Ascending aorta (tissue), 2 donors: ENCODE data around the gene NANOGP8. TPM values are rescaled to one million over a fixed set of nuclear protein-coding genes. Genes with fewer than 3 reads are reported as not detected.

ENCODE experiments used
- DNase-seq, 2 donors: peaks; one replicate each; pipeline ENCODE4 v3.0.0-alpha.2; 2019; ENCODE audit warnings: low spot score in 2 of 2
- H3K27ac ChIP-seq, 2 donors: fragments of 200-600 bp; sonication (generic); one replicate each; pipeline ENCODE4 v1.5.1; 2016 to 2017; ENCODE audit warnings: mild to moderate bottlenecking in 1 of 2
- H3K27me3 ChIP-seq: fragments of 200-600 bp; sonication (generic); one replicate; pipeline ENCODE4 v1.5.1; 2017
- H3K36me3 ChIP-seq, 2 donors: fragments of 200-600 bp; sonication (generic); one replicate each; pipeline ENCODE4 v1.5.1; 2016
- H3K4me1 ChIP-seq, 2 donors: fragments of 200-600 bp; sonication (generic); one replicate each; pipeline ENCODE4 v1.5.1; 2016 to 2017; ENCODE audit warnings: mild to moderate bottlenecking in 1 of 2
- H3K4me3 ChIP-seq, 2 donors: fragments of 200-600 bp; sonication (generic); one replicate each; pipeline ENCODE4 v1.5.1; 2016 to 2017; ENCODE audit warnings: mild to moderate bottlenecking in 1 of 2
- H3K9me3 ChIP-seq, 2 donors: fragments of 200-600 bp; sonication (generic); one replicate each; pipeline ENCODE4 v1.5.1; 2016
- intact Hi-C: fragments of 100-400 bp; cut with DNase I; formaldehyde crosslinking; loops from one replicate; pipeline ENCODE4 v1.15.1; 2023
- total RNA-seq: library from RNA; depleted of rRNA; stranded (reverse); fragments of >200 nt; gene quantifications from one replicate; pipeline ENCODE4 v1.1.0, GENCODE V29; 2016
- TF ChIP-seq, protein P1 (sequence below), 3 experiments: fragments of 200-600 bp in 2 of 3; fragments of 450-650 bp in 1 of 3; sonication (generic) in 2 of 3; IDR thresholded peaks; one replicate each; pipeline ENCODE4 v1.5.1; 2016 to 2019; ENCODE audit warnings: antibody characterized with exemption in 3 of 3, mild to moderate bottlenecking in 1 of 3, moderate library complexity in 1 of 3

The NANOGP8 gene
- total RNA-seq, 1 donor from 2014 or later = not detected

DNA sequence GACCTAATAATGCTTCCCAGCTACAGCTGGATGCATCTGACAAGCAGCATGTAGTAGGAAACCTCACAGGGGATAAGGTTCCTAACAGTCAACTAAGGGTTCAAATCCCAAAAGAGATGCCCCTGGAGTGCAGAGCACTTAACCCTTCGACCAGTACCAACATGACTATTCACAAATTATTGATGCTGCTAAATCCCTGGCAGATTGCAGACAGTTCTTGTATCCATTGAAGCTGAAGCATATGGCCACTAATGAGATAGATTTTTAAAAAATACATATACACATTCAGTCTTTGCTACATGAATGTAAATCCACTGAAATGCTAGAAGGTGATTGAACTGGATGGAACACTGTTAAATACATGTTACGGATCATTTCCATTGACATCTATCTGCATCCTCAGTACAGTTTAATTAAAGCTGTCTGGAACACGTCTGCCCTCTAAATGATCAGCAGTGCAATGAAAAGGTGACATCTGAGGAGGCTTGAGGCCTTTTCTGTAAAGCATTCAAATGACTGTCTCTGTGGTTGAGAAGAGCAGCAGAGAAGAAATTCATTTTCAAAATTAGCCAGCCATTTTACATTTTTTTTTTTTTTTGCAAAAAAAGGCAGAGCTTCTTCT, 19.5 kb upstream of the NANOGP8 start:
- Histone ChIP-seq H3K9me3 (no peaks in the 10 kb centered on the region), H3K4me3 (no peak overlapping the region), H3K4me1 (no peaks in the 10 kb centered on the region), H3K27ac (no peak overlapping the region), H3K27me3 (no peaks in the 10 kb centered on the region), H3K36me3 (no peaks in the 10 kb centered on the region)
- DNase-seq = no peak
- TF ChIP-seq, protein P1, sequence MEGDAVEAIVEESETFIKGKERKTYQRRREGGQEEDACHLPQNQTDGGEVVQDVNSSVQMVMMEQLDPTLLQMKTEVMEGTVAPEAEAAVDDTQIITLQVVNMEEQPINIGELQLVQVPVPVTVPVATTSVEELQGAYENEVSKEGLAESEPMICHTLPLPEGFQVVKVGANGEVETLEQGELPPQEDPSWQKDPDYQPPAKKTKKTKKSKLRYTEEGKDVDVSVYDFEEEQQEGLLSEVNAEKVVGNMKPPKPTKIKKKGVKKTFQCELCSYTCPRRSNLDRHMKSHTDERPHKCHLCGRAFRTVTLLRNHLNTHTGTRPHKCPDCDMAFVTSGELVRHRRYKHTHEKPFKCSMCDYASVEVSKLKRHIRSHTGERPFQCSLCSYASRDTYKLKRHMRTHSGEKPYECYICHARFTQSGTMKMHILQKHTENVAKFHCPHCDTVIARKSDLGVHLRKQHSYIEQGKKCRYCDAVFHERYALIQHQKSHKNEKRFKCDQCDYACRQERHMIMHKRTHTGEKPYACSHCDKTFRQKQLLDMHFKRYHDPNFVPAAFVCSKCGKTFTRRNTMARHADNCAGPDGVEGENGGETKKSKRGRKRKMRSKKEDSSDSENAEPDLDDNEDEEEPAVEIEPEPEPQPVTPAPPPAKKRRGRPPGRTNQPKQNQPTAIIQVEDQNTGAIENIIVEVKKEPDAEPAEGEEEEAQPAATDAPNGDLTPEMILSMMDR (IDR thresholded peaks at IDR 0.05) = no peak
- intact Hi-C loops = no loop called here

DNA sequence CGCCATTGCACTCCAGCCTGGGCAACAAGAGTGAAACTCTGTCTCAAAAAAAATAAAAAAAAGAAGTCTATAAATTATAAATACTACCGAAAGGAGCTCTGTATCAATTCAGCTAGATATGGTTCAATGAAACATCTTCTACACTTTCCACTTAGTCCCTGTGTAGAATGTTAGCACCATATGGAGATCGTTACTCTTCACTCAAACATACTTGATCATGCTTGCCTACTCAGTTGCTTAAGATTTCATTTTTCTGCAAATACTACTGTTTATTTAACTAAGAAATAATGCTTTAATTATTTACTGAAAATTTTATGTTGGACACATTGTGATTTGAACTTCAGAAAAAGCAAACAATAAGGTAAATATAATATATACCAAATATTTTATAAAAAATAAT, 17.1 kb upstream of the NANOGP8 start:
- DNase-seq = no peak
- Histone ChIP-seq H3K27ac (no peak overlapping the region), H3K36me3 (no peaks in the 10 kb centered on the region), H3K9me3 (no peaks in the 10 kb centered on the region), H3K4me1 (no peaks in the 10 kb centered on the region), H3K27me3 (no peaks in the 10 kb centered on the region), H3K4me3 (no peak overlapping the region)
- intact Hi-C loops = no loop called here
- TF ChIP-seq, protein P1 (IDR thresholded peaks at IDR 0.05) = no peak

DNA sequence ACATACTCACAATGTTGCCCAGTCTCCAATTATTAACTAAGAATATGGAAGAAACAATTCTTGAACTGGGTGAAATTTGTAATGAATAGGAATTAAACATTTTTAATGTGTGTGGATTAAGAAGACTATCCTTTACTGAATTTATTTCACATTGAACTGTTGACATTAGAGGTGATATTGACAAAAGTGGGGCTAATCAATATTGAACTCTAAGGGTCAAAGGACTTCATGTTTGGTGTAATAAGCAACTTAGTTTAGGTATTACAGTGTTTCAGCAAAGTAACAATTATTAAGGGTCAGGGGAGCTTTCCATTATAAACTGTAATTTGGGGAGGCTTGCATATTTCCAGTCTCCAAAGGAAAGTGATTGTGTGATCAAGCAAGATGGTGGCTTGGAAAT, 16.2 kb upstream of the NANOGP8 start:
- no peaks in the 10 kb centered on the region for H3K36me3 ChIP-seq
- intact Hi-C loops = no loop called here
- no peaks in the 10 kb centered on the region for H3K9me3 ChIP-seq
- no peak overlapping the region for H3K4me3 ChIP-seq
- no peaks in the 10 kb centered on the region for H3K27me3 ChIP-seq
- no peak for DNase-seq
- TF ChIP-seq, protein P1 (IDR thresholded peaks at IDR 0.05) = no peak
- no peak overlapping the region for H3K27ac ChIP-seq
- no peaks in the 10 kb centered on the region for H3K4me1 ChIP-seq

DNA sequence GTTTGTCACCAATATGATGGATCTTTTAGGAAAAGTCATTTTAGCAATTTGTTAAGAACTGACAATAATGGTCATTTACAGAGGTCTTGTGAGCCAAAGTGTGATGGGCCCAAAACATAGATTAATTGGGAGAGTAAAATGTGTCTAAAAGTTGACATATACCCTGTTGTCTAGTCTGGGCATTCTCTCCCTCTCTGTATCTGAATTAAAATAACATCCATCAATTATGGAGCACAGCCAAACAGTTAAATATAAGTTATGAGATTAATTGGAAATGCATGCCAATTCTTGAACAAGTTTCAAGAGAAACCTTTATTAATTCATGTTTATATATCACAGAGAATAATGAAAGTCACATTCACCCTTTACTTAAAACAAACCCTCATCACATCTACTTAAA, 13.6 kb upstream of the NANOGP8 start:
- intact Hi-C loops = no loop called here
- no peak overlapping the region for H3K4me3 ChIP-seq
- H3K27ac ChIP-seq = no peak overlapping the region
- H3K27me3 ChIP-seq = no peaks in the 10 kb centered on the region
- H3K9me3 ChIP-seq = no peaks in the 10 kb centered on the region
- H3K4me1 ChIP-seq = no peaks in the 10 kb centered on the region
- H3K36me3 ChIP-seq = no peaks in the 10 kb centered on the region
- TF ChIP-seq, protein P1 (IDR thresholded peaks at IDR 0.05) = no peak
- DNase-seq = no peak

DNA sequence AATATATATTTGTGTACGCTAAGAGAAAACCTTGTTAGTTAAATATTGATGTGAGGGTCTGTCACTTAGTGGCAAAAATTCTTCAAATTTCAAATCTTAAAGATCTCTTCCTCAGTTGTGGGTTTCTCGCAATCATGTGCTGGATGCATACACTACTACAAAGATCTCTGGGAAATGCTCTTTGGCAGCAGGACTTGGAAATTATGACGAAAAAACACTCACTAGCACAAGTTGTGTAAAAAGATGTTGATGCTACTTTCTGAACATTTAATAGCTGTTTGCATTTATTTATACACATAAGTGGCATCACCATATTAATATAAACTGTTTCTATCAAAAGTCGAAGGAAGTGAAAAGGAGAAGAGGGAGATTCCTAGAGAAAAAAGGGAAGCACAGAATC, 10.8 kb upstream of the NANOGP8 start:
- Histone ChIP-seq H3K27me3 (no peaks in the 10 kb centered on the region), H3K4me3 (no peak overlapping the region), H3K27ac (no peak overlapping the region), H3K36me3 (no peaks in the 10 kb centered on the region), H3K9me3 (no peaks in the 10 kb centered on the region), H3K4me1 (no peaks in the 10 kb centered on the region)
- TF ChIP-seq, protein P1 (IDR thresholded peaks at IDR 0.05) = no peak
- DNase-seq = no peak
- intact Hi-C loops = no loop called here

DNA sequence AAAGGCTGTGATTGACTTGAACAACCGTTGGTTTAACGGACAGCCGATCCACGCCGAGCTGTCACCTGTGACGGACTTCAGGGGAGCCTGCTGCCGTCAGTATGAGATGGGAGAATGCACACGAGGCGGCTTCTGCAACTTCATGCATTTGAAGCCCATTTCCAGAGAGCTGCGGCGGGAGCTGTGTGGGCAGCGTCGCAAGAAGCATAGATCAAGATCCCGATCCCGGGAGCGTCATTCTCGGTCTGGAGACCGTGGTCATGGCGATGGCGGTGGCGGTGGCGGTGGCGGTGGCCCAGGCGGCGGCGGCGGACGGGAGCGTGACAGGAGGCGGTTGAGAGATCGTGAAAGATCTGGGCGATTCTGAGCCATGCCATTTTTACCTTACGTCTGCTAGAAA, 7.8 kb upstream of the NANOGP8 start:
- Histone ChIP-seq H3K36me3 (no peaks in the 10 kb centered on the region), H3K4me1 (no peaks in the 10 kb centered on the region), H3K4me3 (no peak overlapping the region), H3K9me3 (no peaks in the 10 kb centered on the region), H3K27ac (no peak overlapping the region), H3K27me3 (no peaks in the 10 kb centered on the region)
- no peak for DNase-seq
- intact Hi-C loops = no loop called here
- TF ChIP-seq, protein P1 (IDR thresholded peaks at IDR 0.05) = no peak
